HG03139 (cell line): ENCODE measurements around the gene SLC25A43.
A peak's percentile ranks its signal among the peaks of the same experiment; 100 is the strongest.
"Not testable (repeated sequence)": the region's sequence is repeated elsewhere in the genome, so short reads cannot be mapped to it uniquely, and the experiment has no call there.

Experiments used
- ATAC-seq: cut with Tn5 transposase; IDR thresholded peaks from one replicate; pipeline ENCODE4 v1.9.1; 2021; ENCODE audit not compliant: unreplicated experiment

SLC25A43 gene

GRCh38 chrX:119398974-119399771 is at the start of gene SLC25A43:
TSS of gene SLC25A43 (plus strand) at chrX:119399336. CDS start at chrX:119399404, 68 bp downstream.
- ATAC-seq, result peak; percentile 84

- no peak for ATAC-seq
These were observed 39.3 kb upstream of the SLC25A43 start for GRCh38 chrX:119359618-119360382.

- ATAC-seq, result not testable (repeated sequence)
These were observed 37.7 kb upstream of the SLC25A43 start for GRCh38 chrX:119361451-119361850.

GRCh38 chrX:119362074-119362473 is 37.1 kb upstream of the SLC25A43 start:
- ATAC-seq, result not testable (repeated sequence)

GRCh38 chrX:119363391-119363790 is 35.7 kb upstream of the SLC25A43 start:
- ATAC-seq, result no peak

- ATAC-seq, result not testable (repeated sequence)
These were observed 27.3 kb upstream of the SLC25A43 start for GRCh38 chrX:119371861-119372260.

- no peak for ATAC-seq
These were observed 24.4 kb upstream of the SLC25A43 start for GRCh38 chrX:119374736-119375135.

- ATAC-seq, result no peak
These were observed 23.6 kb upstream of the SLC25A43 start for GRCh38 chrX:119375561-119375960.

GRCh38 chrX:119376312-119376711 is 22.8 kb upstream of the SLC25A43 start:
- no peak for ATAC-seq

GRCh38 chrX:119381349-119381944 is 17.7 kb upstream of the SLC25A43 start:
- ATAC-seq, result no peak

- no peak for ATAC-seq
These were observed 16.5 kb upstream of the SLC25A43 start for GRCh38 chrX:119382606-119383005.

- not testable (repeated sequence) for ATAC-seq
These were observed 12.5 kb upstream of the SLC25A43 start for GRCh38 chrX:119386685-119387084.

- ATAC-seq, result not testable (repeated sequence)
These were observed 11.7 kb upstream of the SLC25A43 start for GRCh38 chrX:119387426-119387825.

- no peak for ATAC-seq
These were observed 9.9 kb upstream of the SLC25A43 start for GRCh38 chrX:119389214-119389613.

GRCh38 chrX:119389871-119390501 is 9.2 kb upstream of the SLC25A43 start:
- ATAC-seq, result no peak

- ATAC-seq, result no peak
These were observed 7.9 kb upstream of the SLC25A43 start for GRCh38 chrX:119391279-119391678.

- no peak for ATAC-seq
These were observed 6.0 kb upstream of the SLC25A43 start for GRCh38 chrX:119393144-119393543.

GRCh38 chrX:119398587-119398973 is 556 bp upstream of the SLC25A43 start:
- ATAC-seq, result no peak

GRCh38 chrX:119399772-119400101 is 601 bp downstream of the SLC25A43 start:
- ATAC-seq, result peak; percentile 21

- ATAC-seq, result no peak
These were observed 2.4 kb downstream of the SLC25A43 start for GRCh38 chrX:119401569-119401968.

- no peak for ATAC-seq
These were observed 3.5 kb downstream of the SLC25A43 start for GRCh38 chrX:119402588-119402987.
